ENCODE data around the gene WFIKKN1.
A peak's percentile ranks its signal among the peaks of the same experiment; 100 is the strongest.

Gene WFIKKN1

GRCh38 chr16:674214-674881 is 43.6 kb downstream of the WFIKKN1 start:
- no peak for DNase-seq (ENCODE audit: low spot score)

GRCh38 chr16:674968-675883 is 44.4 kb downstream of the WFIKKN1 start, which contains the start of gene RHBDL1:
RHBDL1 (plus strand) TSS chr16:675671; CDS start chr16:675791, 120 bp downstream.
- peak; percentile 65 for DNase-seq (ENCODE audit: low spot score)

- DNase-seq (ENCODE audit: low spot score), result no peak
Measured at GRCh38 chr16:675884-676564, 45.2 kb downstream of the WFIKKN1 start.

GRCh38 chr16:676565-676902 is 45.7 kb downstream of the WFIKKN1 start:
- DNase-seq (ENCODE audit: low spot score), result no peak

- no peak for DNase-seq (ENCODE audit: low spot score)
Measured at GRCh38 chr16:676913-677312, 46.1 kb downstream of the WFIKKN1 start.

GRCh38 chr16:677316-678190 is 46.8 kb downstream of the WFIKKN1 start:
- no peak for DNase-seq (ENCODE audit: low spot score)

GRCh38 chr16:678209-678857 is 47.5 kb downstream of the WFIKKN1 start:
- DNase-seq (ENCODE audit: low spot score), result no peak

GRCh38 chr16:678858-679813 is 48.4 kb downstream of the WFIKKN1 start:
- DNase-seq (ENCODE audit: low spot score), result peak; percentile 60

- peak; percentile 94 for DNase-seq (ENCODE audit: low spot score)
Measured at GRCh38 chr16:679814-680624, 49.2 kb downstream of the WFIKKN1 start, which contains the start of gene STUB1. STUB1 (plus strand) TSS chr16:680410; CDS start chr16:680526, 116 bp downstream.

- DNase-seq (ENCODE audit: low spot score), result peak; percentile 43
Measured at GRCh38 chr16:680625-680945, 49.8 kb downstream of the WFIKKN1 start.

GRCh38 chr16:680967-681745 is 50.4 kb downstream of the WFIKKN1 start:
- DNase-seq (ENCODE audit: low spot score), result peak; percentile 47

GRCh38 chr16:681746-682427 is 51.1 kb downstream of the WFIKKN1 start:
- no peak for DNase-seq (ENCODE audit: low spot score)

GRCh38 chr16:682493-683395 is 52.0 kb downstream of the WFIKKN1 start:
- no peak for DNase-seq (ENCODE audit: low spot score)

GRCh38 chr16:683396-684070 is 52.7 kb downstream of the WFIKKN1 start:
- DNase-seq (ENCODE audit: low spot score), result no peak

Data from AG08396 (cell line).